Endothelial cell of umbilical vein (primary cell): ENCODE results near the gene GPATCH11.

ENCODE experiments used
- EZH2 ChIP-seq: IDR thresholded peaks from 2 replicates; pipeline ENCODE4 v1.6.1; 2012; ENCODE audit warnings: borderline replicate concordance, low read depth, mild to moderate bottlenecking, moderate library complexity, low read length, inconsistent platforms; ENCODE audit not compliant: severe bottlenecking
- TF ChIP-seq, protein P1 (sequence below), 2 donors: IDR thresholded peaks; 1 replicate in 1 of 2; 2 replicates in 1 of 2; pipeline ENCODE4 v1.5.1; 2011; ENCODE audit warnings: low read length in 2 of 2, mild to moderate bottlenecking in 2 of 2, moderate library complexity in 2 of 2, control low read depth in 1 of 2, inconsistent platforms in 1 of 2, low read depth in 1 of 2; ENCODE audit not compliant: insufficient read depth in 1 of 2; ENCODE audit errors: extremely low read depth in 1 of 2

DNA sequence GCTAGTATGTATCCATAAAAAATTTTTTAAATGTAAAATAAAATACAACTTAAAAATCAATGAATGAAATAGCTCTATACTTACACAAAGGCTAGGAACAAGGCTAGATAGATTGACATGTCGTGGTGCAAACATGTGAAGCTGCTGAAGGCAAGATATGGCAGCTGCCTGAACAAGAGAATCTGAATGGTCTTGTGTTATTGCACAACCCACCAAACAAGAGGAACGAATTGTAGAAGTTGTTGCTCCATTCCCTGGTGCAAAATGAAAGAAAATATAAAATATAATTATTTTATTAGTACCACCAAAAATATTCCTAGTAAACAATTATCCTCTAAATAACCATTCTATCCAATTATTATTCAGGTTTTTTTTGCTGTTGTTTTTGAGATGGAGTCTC is 46.5 kb upstream of the GPATCH11 start:
- TF ChIP-seq EZH2, result no peak
- TF ChIP-seq, protein P1, sequence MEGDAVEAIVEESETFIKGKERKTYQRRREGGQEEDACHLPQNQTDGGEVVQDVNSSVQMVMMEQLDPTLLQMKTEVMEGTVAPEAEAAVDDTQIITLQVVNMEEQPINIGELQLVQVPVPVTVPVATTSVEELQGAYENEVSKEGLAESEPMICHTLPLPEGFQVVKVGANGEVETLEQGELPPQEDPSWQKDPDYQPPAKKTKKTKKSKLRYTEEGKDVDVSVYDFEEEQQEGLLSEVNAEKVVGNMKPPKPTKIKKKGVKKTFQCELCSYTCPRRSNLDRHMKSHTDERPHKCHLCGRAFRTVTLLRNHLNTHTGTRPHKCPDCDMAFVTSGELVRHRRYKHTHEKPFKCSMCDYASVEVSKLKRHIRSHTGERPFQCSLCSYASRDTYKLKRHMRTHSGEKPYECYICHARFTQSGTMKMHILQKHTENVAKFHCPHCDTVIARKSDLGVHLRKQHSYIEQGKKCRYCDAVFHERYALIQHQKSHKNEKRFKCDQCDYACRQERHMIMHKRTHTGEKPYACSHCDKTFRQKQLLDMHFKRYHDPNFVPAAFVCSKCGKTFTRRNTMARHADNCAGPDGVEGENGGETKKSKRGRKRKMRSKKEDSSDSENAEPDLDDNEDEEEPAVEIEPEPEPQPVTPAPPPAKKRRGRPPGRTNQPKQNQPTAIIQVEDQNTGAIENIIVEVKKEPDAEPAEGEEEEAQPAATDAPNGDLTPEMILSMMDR (IDR thresholded peaks at IDR 0.05; ENCODE audit: extremely low read depth in 1 of 2, insufficient read depth in 1 of 2, low read depth in 1 of 2, low read length in 2 of 2), result no peak
